ENCODE results near the gene APOC1. TPM values are rescaled to one million over a fixed set of nuclear protein-coding genes. Genes with fewer than 3 reads are reported as not detected.

The APOC1 gene
- total and polyA plus RNA-seq, 8 donors: 1.1 to 213 (median 6.3) TPM

- no peaks in the 10 kb centered on the region for H3K27me3 ChIP-seq
- FAIRE-seq (no peak), DNase-seq (peak in 1 of 6 donors; percentile 43), ATAC-seq (no peak)
- H3K4me1 ChIP-seq: peaks cover 6 to 14% (median 10%) of the 10 kb centered on the region in 3 donors
- intact Hi-C loops (cut with DNase I): no loop called here
- H3K27ac ChIP-seq: peak overlapping the region in 2 of 4 donors; percentile 92 to 94
- TF ChIP-seq, protein P1, sequence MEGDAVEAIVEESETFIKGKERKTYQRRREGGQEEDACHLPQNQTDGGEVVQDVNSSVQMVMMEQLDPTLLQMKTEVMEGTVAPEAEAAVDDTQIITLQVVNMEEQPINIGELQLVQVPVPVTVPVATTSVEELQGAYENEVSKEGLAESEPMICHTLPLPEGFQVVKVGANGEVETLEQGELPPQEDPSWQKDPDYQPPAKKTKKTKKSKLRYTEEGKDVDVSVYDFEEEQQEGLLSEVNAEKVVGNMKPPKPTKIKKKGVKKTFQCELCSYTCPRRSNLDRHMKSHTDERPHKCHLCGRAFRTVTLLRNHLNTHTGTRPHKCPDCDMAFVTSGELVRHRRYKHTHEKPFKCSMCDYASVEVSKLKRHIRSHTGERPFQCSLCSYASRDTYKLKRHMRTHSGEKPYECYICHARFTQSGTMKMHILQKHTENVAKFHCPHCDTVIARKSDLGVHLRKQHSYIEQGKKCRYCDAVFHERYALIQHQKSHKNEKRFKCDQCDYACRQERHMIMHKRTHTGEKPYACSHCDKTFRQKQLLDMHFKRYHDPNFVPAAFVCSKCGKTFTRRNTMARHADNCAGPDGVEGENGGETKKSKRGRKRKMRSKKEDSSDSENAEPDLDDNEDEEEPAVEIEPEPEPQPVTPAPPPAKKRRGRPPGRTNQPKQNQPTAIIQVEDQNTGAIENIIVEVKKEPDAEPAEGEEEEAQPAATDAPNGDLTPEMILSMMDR (IDR thresholded peaks at IDR 0.05): no peak
- WGBS, 2 donors: 31 to 38% methylated on average over 17 of the region's 17 CpGs
- H3K4me3 ChIP-seq: peak overlapping the region; percentile 11 to 55 (median 35)
- H3K36me3 ChIP-seq: peaks cover 0 to 16% (median 6%) of the 10 kb centered on the region in 3 donors
- no peaks in the 10 kb centered on the region for H3K9me3 ChIP-seq
Observed at GRCh38 chr19:44889830-44890365, 24.5 kb upstream of the APOC1 start.

- TF ChIP-seq, protein P1 (IDR thresholded peaks at IDR 0.05): no peak
- intact Hi-C loops (cut with DNase I): no loop called here
- peak; percentile 86 to 93 (median 88) for ATAC-seq
- Histone ChIP-seq H3K4me1 (peaks cover 6 to 14% (median 10%) of the 10 kb centered on the region in 3 donors), H3K27me3 (no peaks in the 10 kb centered on the region), H3K9me3 (no peaks in the 10 kb centered on the region), H3K4me3 (peak overlapping the region; percentile 11 to 55 (median 35)), H3K36me3 (peaks cover 0 to 16% (median 6%) of the 10 kb centered on the region in 3 donors), H3K27ac (peak overlapping the region; percentile 89 to 94 (median 93))
- DNase-seq: peak in 3 of 6 donors; percentile 99 to 100 (median 100)
- WGBS, 2 donors: 0% methylated on average over 40 of the region's 40 CpGs
- FAIRE-seq: peak; percentile 98
Observed at GRCh38 chr19:44890366-44891015, 23.9 kb upstream of the APOC1 start.

- Histone ChIP-seq H3K4me3 (peak within 1 kb of the TSS; percentile 88 to 99 (median 94)), H3K4me1 (peaks cover 6 to 14% (median 10%) of the 10 kb centered on the region in 3 donors), H3K27ac (peak within 1 kb of the TSS; percentile 89 to 94 (median 93)), H3K9me3 (no peaks in the 10 kb centered on the region), H3K36me3 (peaks cover 0 to 19% (median 6%) of the 10 kb centered on the region in 3 donors), H3K27me3 (no peaks in the 10 kb centered on the region)
- FAIRE-seq (no peak), ATAC-seq (no peak), DNase-seq (peak in 3 of 6 donors; percentile 100)
- TF ChIP-seq, protein P1 (IDR thresholded peaks at IDR 0.05): no peak
- intact Hi-C loops (cut with DNase I): no loop called here
- WGBS, 2 donors: 0 to 1% methylated on average over 75 to 81 of the region's 81 CpGs
Observed at GRCh38 chr19:44891016-44891882, 23.2 kb upstream of the APOC1 start, which contains the start of gene TOMM40. TSS of gene TOMM40 (plus strand) at chr19:44891254. CDS start at chr19:44891416, 162 bp downstream.

GRCh38 chr19:44892932-44893331 is 21.5 kb upstream of the APOC1 start:
- no peaks in the 10 kb centered on the region for H3K27me3 ChIP-seq
- H3K4me3 ChIP-seq: no peak overlapping the region
- no peak for FAIRE-seq
- peaks cover 0 to 12% (median 6%) of the 10 kb centered on the region in 3 donors for H3K36me3 ChIP-seq
- H3K27ac ChIP-seq: no peak overlapping the region
- 82 to 86% methylated on average over 7 of the region's 7 CpGs for WGBS, 2 donors
- no peak for DNase-seq
- intact Hi-C loops (cut with DNase I): no loop called here
- peaks cover 6 to 14% (median 10%) of the 10 kb centered on the region in 3 donors for H3K4me1 ChIP-seq
- TF ChIP-seq, protein P1 (IDR thresholded peaks at IDR 0.05): no peak
- H3K9me3 ChIP-seq: no peaks in the 10 kb centered on the region
- ATAC-seq: no peak

Measured in pancreas (tissue), 10 donors.